MM.1S (cell line): ENCODE measurements around the gene ERC2.

Experiments used
- DNase-seq: peaks from one replicate; pipeline ENCODE4 v3.0.0-alpha.2; 2015
- H2AFZ ChIP-seq: fragments of 300-600 bp; sonication (generic); 2 replicates; pipeline ENCODE4 v1.6.0; 2016; ENCODE audit warnings: antibody characterized with exemption, low read length
- H3F3A ChIP-seq: fragments of 300-600 bp; sonication (generic); 2 replicates; pipeline ENCODE4 v1.6.1; 2016; ENCODE audit warnings: mild to moderate bottlenecking, antibody characterized with exemption, low read length, moderate library complexity, mixed read lengths; ENCODE audit not compliant: insufficient read depth
- H3K27ac ChIP-seq: fragments of 300-600 bp; sonication (generic); 2 replicates; pipeline ENCODE4 v1.5.1; 2016; ENCODE audit warnings: mild to moderate bottlenecking, low read length
- H3K27me3 ChIP-seq: fragments of 300-600 bp; sonication (generic); replicated peaks from 2 replicates; pipeline ENCODE4 v1.6.0; 2016; ENCODE audit warnings: low read length; ENCODE audit not compliant: insufficient read depth
- H3K36me3 ChIP-seq: fragments of 300-600 bp; sonication (generic); replicated peaks from 2 replicates; pipeline ENCODE4 v1.6.1; 2016; ENCODE audit warnings: mild to moderate bottlenecking, low read length, mixed read lengths; ENCODE audit not compliant: insufficient read depth
- H3K4me1 ChIP-seq: fragments of 300-600 bp; sonication (generic); 2 replicates; pipeline ENCODE4 v1.6.1; 2016; ENCODE audit warnings: low read length, mixed read lengths
- H3K4me2 ChIP-seq: fragments of 300-600 bp; sonication (generic); 2 replicates; pipeline ENCODE4 v1.6.0; 2016; ENCODE audit warnings: low read depth, low read length
- H3K4me3 ChIP-seq: fragments of 300-600 bp; sonication (generic); 2 replicates; pipeline ENCODE4 v1.5.1; 2016; ENCODE audit warnings: low read length, mixed read lengths
- H3K79me2 ChIP-seq: fragments of 300-600 bp; sonication (generic); 2 replicates; pipeline ENCODE4 v1.6.1; 2016; ENCODE audit warnings: mixed run types, low read length, mixed read lengths
- H3K9ac ChIP-seq: fragments of 300-600 bp; sonication (generic); 2 replicates; pipeline ENCODE4 v1.6.1; 2016; ENCODE audit warnings: low read length, mixed read lengths
- H3K9me2 ChIP-seq: fragments of 300-600 bp; sonication (generic); replicated peaks from 2 replicates; pipeline ENCODE4 v1.6.1; 2016; ENCODE audit warnings: mild to moderate bottlenecking, low read length, mixed read lengths; ENCODE audit not compliant: insufficient read depth
- H3K9me3 ChIP-seq: fragments of 300-600 bp; sonication (generic); replicated peaks from 2 replicates; pipeline ENCODE4 v1.6.1; 2016; ENCODE audit warnings: mild to moderate bottlenecking, low read length, mixed read lengths; ENCODE audit not compliant: insufficient read depth
- H4K20me1 ChIP-seq: fragments of 300-600 bp; sonication (generic); 2 replicates; pipeline ENCODE4 v1.6.1; 2016; ENCODE audit warnings: mild to moderate bottlenecking, low read length, moderate library complexity, mixed read lengths; ENCODE audit not compliant: insufficient read depth
- EZH2 ChIP-seq: fragments of 300-600 bp; sonication (generic); optimal IDR thresholded peaks from 2 replicates; pipeline ENCODE3; 2017; ENCODE audit warnings: low read depth, mild to moderate bottlenecking, antibody characterized with exemption, low read length, mixed read lengths
- EZH2phosphoT487 ChIP-seq: fragments of 300-600 bp; sonication (generic); IDR thresholded peaks from 2 replicates; pipeline ENCODE4 v1.6.1; 2018; ENCODE audit warnings: antibody characterized with exemption, low read length
- TF ChIP-seq, protein P1 (sequence below): fragments of 300-600 bp; sonication (generic); IDR thresholded peaks from 2 replicates; pipeline ENCODE4 v1.5.1; 2016; ENCODE audit warnings: antibody characterized with exemption, low read length, mixed read lengths

The ERC2 gene

DNA sequence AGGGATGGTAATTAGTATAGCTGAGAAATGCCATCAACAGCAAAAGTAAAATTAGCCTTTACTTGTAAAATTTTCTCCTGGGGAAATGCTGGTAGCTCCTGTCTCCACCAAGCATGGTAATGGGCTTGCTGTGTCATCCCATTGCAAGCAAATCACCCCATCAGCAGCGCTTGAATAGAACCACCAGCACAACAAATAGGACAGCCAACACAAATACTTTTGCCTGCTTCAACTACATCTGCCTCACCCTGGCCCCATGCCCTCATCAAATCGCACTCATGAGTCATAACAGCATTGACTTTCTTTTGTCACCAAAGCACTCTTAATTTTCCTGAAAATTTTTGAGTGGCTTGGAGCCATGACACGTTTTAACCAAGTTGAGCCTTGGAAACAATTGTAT is 52.6 kb downstream of the ERC2 start:
- Histone ChIP-seq H3K27me3 (no peaks in the 10 kb centered on the region), H3F3A (no peaks in the 10 kb centered on the region), H3K9ac (no peak overlapping the region), H3K27ac (no peak overlapping the region), H3K79me2 (no peaks in the 10 kb centered on the region), H4K20me1 (no peaks in the 10 kb centered on the region), H3K9me2 (no peaks in the 10 kb centered on the region), H2AFZ (no peak overlapping the region), H3K9me3 (no peaks in the 10 kb centered on the region), H3K4me3 (no peak overlapping the region), H3K4me2 (no peak overlapping the region), H3K4me1 (no peaks in the 10 kb centered on the region), H3K36me3 (no peaks in the 10 kb centered on the region)
- no peak for DNase-seq
- TF ChIP-seq, protein P1, sequence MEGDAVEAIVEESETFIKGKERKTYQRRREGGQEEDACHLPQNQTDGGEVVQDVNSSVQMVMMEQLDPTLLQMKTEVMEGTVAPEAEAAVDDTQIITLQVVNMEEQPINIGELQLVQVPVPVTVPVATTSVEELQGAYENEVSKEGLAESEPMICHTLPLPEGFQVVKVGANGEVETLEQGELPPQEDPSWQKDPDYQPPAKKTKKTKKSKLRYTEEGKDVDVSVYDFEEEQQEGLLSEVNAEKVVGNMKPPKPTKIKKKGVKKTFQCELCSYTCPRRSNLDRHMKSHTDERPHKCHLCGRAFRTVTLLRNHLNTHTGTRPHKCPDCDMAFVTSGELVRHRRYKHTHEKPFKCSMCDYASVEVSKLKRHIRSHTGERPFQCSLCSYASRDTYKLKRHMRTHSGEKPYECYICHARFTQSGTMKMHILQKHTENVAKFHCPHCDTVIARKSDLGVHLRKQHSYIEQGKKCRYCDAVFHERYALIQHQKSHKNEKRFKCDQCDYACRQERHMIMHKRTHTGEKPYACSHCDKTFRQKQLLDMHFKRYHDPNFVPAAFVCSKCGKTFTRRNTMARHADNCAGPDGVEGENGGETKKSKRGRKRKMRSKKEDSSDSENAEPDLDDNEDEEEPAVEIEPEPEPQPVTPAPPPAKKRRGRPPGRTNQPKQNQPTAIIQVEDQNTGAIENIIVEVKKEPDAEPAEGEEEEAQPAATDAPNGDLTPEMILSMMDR: no peak
- TF ChIP-seq EZH2 (no peak), EZH2phosphoT487 (no peak)

- no peak overlapping the region for H3K9ac ChIP-seq
- H3K36me3 ChIP-seq: no peaks in the 10 kb centered on the region
- H3K9me3 ChIP-seq: no peaks in the 10 kb centered on the region
- H3K79me2 ChIP-seq: no peaks in the 10 kb centered on the region
- no peak overlapping the region for H3K27ac ChIP-seq
- H3K4me2 ChIP-seq: no peak overlapping the region
- no peaks in the 10 kb centered on the region for H3K9me2 ChIP-seq
- H3K4me3 ChIP-seq: no peak overlapping the region
- TF ChIP-seq, protein P1: no peak
- TF ChIP-seq EZH2: no peak
- no peak for TF ChIP-seq EZH2phosphoT487
- H4K20me1 ChIP-seq: no peaks in the 10 kb centered on the region
- DNase-seq: no peak
- H2AFZ ChIP-seq: no peak overlapping the region
- no peaks in the 10 kb centered on the region for H3F3A ChIP-seq
- H3K4me1 ChIP-seq: no peaks in the 10 kb centered on the region
- no peaks in the 10 kb centered on the region for H3K27me3 ChIP-seq
Measured at GRCh38 chr3:56413911-56414310, 54.4 kb downstream of the ERC2 start.

DNA sequence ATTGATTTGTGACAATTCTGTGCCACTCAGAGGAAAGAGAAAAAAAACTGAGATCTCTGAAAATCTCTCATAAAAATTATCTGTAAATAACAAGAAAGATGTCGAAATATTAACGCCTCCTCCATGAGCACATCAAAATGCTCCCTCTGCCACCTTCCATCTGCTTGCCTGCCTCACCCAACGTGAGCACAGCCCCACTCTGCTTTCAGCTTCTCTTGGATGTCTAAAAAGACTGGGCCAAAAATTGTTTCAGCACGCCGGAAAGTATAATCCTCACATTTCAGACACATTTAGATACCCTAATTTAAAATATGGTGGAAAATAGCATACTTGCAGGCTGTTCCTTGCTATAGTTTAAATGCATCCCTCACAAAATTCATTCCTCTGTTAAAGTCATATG is 57.1 kb downstream of the ERC2 start:
- TF ChIP-seq EZH2phosphoT487: no peak
- TF ChIP-seq, protein P1: no peak
- DNase-seq: no peak
- no peak overlapping the region for H3K4me2 ChIP-seq
- H3K27ac ChIP-seq: no peak overlapping the region
- no peaks in the 10 kb centered on the region for H3K79me2 ChIP-seq
- no peaks in the 10 kb centered on the region for H3K9me3 ChIP-seq
- H3K36me3 ChIP-seq: no peaks in the 10 kb centered on the region
- H3K4me3 ChIP-seq: no peak overlapping the region
- no peaks in the 10 kb centered on the region for H4K20me1 ChIP-seq
- H3K9ac ChIP-seq: no peak overlapping the region
- H2AFZ ChIP-seq: no peak overlapping the region
- H3F3A ChIP-seq: no peaks in the 10 kb centered on the region
- no peaks in the 10 kb centered on the region for H3K27me3 ChIP-seq
- no peaks in the 10 kb centered on the region for H3K4me1 ChIP-seq
- no peaks in the 10 kb centered on the region for H3K9me2 ChIP-seq

- no peaks in the 10 kb centered on the region for H3K36me3 ChIP-seq
- no peaks in the 10 kb centered on the region for H3K9me2 ChIP-seq
- H2AFZ ChIP-seq: no peak overlapping the region
- H3K9me3 ChIP-seq: no peaks in the 10 kb centered on the region
- H3K27me3 ChIP-seq: no peaks in the 10 kb centered on the region
- H3F3A ChIP-seq: no peaks in the 10 kb centered on the region
- no peak for DNase-seq
- H3K27ac ChIP-seq: no peak overlapping the region
- no peaks in the 10 kb centered on the region for H4K20me1 ChIP-seq
- no peaks in the 10 kb centered on the region for H3K4me1 ChIP-seq
- no peak overlapping the region for H3K4me3 ChIP-seq
- H3K9ac ChIP-seq: no peak overlapping the region
- TF ChIP-seq EZH2phosphoT487: no peak
- TF ChIP-seq, protein P1: no peak
- TF ChIP-seq EZH2: no peak
- no peaks in the 10 kb centered on the region for H3K79me2 ChIP-seq
- H3K4me2 ChIP-seq: no peak overlapping the region
Measured at GRCh38 chr3:56410576-56410975, 57.7 kb downstream of the ERC2 start.
